Esophagus squamous epithelium (tissue), 4 donors: ENCODE data around the gene RGL2.

ENCODE experiments used
- CTCF ChIP-seq, 6 experiments: fragments of 450-650 bp in 4 of 6; fragments of 200-600 bp in 2 of 6; sonication (generic) in 2 of 6; IDR thresholded peaks; one replicate each; pipeline ENCODE4 v1.5.1; 2016 to 2019; ENCODE audit warnings: antibody characterized with exemption in 6 of 6, mild to moderate bottlenecking in 4 of 6, moderate library complexity in 4 of 6
- POLR2A ChIP-seq, 4 donors: fragments of 450-650 bp; IDR thresholded peaks; one replicate each; pipeline ENCODE4 v1.6.1; 2017; ENCODE audit warnings: antibody characterized with exemption in 4 of 4, mild to moderate bottlenecking in 4 of 4, moderate library complexity in 3 of 4

GRCh38 chr6:33339193-33339592, 40.5 kb upstream of the RGL2 start:
- no peak for TF ChIP-seq CTCF (IDR thresholded peaks at IDR 0.05)
- TF ChIP-seq POLR2A (IDR thresholded peaks at IDR 0.05), result no peak
